Endothelial cell of umbilical vein (primary cell): ENCODE results near the gene CYBA.

Experiments used
- CTCF ChIP-seq, 2 donors: IDR thresholded peaks; 1 replicate in 1 of 2; 2 replicates in 1 of 2; pipeline ENCODE4 v1.5.1; 2011; ENCODE audit warnings: low read length in 2 of 2, mild to moderate bottlenecking in 2 of 2, moderate library complexity in 2 of 2, control low read depth in 1 of 2, inconsistent platforms in 1 of 2, low read depth in 1 of 2; ENCODE audit not compliant: insufficient read depth in 1 of 2; ENCODE audit errors: extremely low read depth in 1 of 2
- EZH2 ChIP-seq: IDR thresholded peaks from 2 replicates; pipeline ENCODE4 v1.6.1; 2012; ENCODE audit warnings: borderline replicate concordance, low read depth, mild to moderate bottlenecking, moderate library complexity, low read length, inconsistent platforms; ENCODE audit not compliant: severe bottlenecking
- FOS ChIP-seq: IDR thresholded peaks from 2 replicates; pipeline ENCODE4 v1.6.1; 2011; ENCODE audit warnings: mild to moderate bottlenecking, low read length, moderate library complexity, borderline replicate concordance; ENCODE audit not compliant: insufficient read depth
- GATA2 ChIP-seq: IDR thresholded peaks from 2 replicates; pipeline ENCODE4 v1.7.0; 2011; ENCODE audit warnings: low read depth, mild to moderate bottlenecking, moderate library complexity, mixed read lengths, low read length; ENCODE audit not compliant: insufficient read length, insufficient read depth
- JUN ChIP-seq: IDR thresholded peaks from 2 replicates; pipeline ENCODE4 v1.6.1; 2011; ENCODE audit warnings: borderline replicate concordance, low read depth; ENCODE audit not compliant: insufficient read length, insufficient read depth
- MAX ChIP-seq: IDR thresholded peaks from 2 replicates; pipeline ENCODE4 v1.6.1; 2011; ENCODE audit not compliant: insufficient read depth, insufficient read length
- POLR2A ChIP-seq: IDR thresholded peaks from 2 replicates; pipeline ENCODE4 v1.6.1; 2012; ENCODE audit warnings: low read depth, mild to moderate bottlenecking, control low read depth, low read length
- POLR2AphosphoS5 ChIP-seq: IDR thresholded peaks from 2 replicates; pipeline ENCODE4 v1.6.1; 2012; ENCODE audit warnings: low read depth, mild to moderate bottlenecking, control low read depth, low read length, moderate library complexity; ENCODE audit not compliant: insufficient read depth

GRCh38 chr16:88661468-88661867 is 10.6 kb upstream of the CYBA start:
- TF ChIP-seq CTCF (IDR thresholded peaks at IDR 0.05; ENCODE audit: extremely low read depth in 1 of 2, insufficient read depth in 1 of 2, low read depth in 1 of 2, low read length in 2 of 2): no peak
- no peak for TF ChIP-seq POLR2AphosphoS5
- no peak for TF ChIP-seq POLR2A
- TF ChIP-seq EZH2: no peak
- no peak for TF ChIP-seq MAX
- TF ChIP-seq JUN: no peak
- no peak for TF ChIP-seq GATA2
- no peak for TF ChIP-seq FOS
